ENCODE results near the gene FOXD2. TPM values are rescaled to one million over a fixed set of nuclear protein-coding genes. Genes with fewer than 3 reads are reported as not detected.

The FOXD2 gene
- total and polyA plus RNA-seq, 2 of the 4 experiments (the other 2 are of a cell fraction) = under 0.01 to 0.03 TPM

GRCh38 chr1:47468709-47469389 lies 31.0 kb downstream of the FOXD2 start:
- in situ Hi-C loops (cut with MboI; ENCODE audit: low sequenced_read_pairs) = no loop called here
- Histone ChIP-seq H2BK20ac (ENCODE audit: low read depth, low read length) (no peak overlapping the region), H2BK5ac (ENCODE audit: low read depth, low read length, poor library complexity, severe bottlenecking) (no peak overlapping the region), H2BK120ac (ENCODE audit: low read depth, low read length) (no peak overlapping the region), H3K18ac (ENCODE audit: low read depth, low read length) (no peak overlapping the region), H3K79me1 (ENCODE audit: low read depth in 1 of 2, low read length in 2 of 2) (no peaks in the 10 kb centered on the region), H3K4me1 (ENCODE audit: control insufficient read depth, insufficient read depth, low read length) (no peaks in the 10 kb centered on the region), H2AK9ac (replicated peaks; ENCODE audit: low read depth, low read length, poor library complexity) (no peak overlapping the region), H4K20me1 (ENCODE audit: insufficient read depth, low read length) (no peaks in the 10 kb centered on the region), H3K27ac (ENCODE audit: insufficient read depth, low read length) (no peak overlapping the region), H3K4ac (ENCODE audit: low read depth, low read length) (no peak overlapping the region), H3K9me1 (ENCODE audit: insufficient read depth, low read length) (no peaks in the 10 kb centered on the region), H4K91ac (ENCODE audit: insufficient read depth, low read depth, low read length) (no peak overlapping the region), H3K36me3 (ENCODE audit: control insufficient read depth, insufficient read depth, low read length) (no peaks in the 10 kb centered on the region), H3K14ac (replicated peaks; ENCODE audit: low read depth, low read length) (no peak overlapping the region), H3K56ac (ENCODE audit: extremely low read depth, insufficient read depth, low read length) (no peak overlapping the region), H2AK5ac (ENCODE audit: low read depth, low read length) (no peak overlapping the region), H2AFZ (replicated peaks; ENCODE audit: low read length, poor library complexity) (no peak overlapping the region), H4K8ac (ENCODE audit: low read depth in 2 of 2, low read length in 2 of 2) (no peak overlapping the region), H4K5ac (ENCODE audit: low read depth, low read length) (no peak overlapping the region), H2BK15ac (ENCODE audit: low read depth, low read length) (no peak overlapping the region), H3K9me3 (ENCODE audit: control insufficient read depth, insufficient read depth, low read length) (no peaks in the 10 kb centered on the region), H3K4me2 (ENCODE audit: low read depth, low read length) (no peak overlapping the region), H3K4me3 (ENCODE audit: insufficient read depth, low read depth, low read length) (no peak overlapping the region), H3K27me3 (ENCODE audit: control insufficient read depth, insufficient read depth, low read length) (peaks cover 2% of the 10 kb centered on the region; the same call in 1 of the 2 replicates), H3K23ac (ENCODE audit: low read depth, low read length) (no peak overlapping the region), H3K9ac (ENCODE audit: low read depth, low read length) (no peak overlapping the region)
- BruUV-seq (replicated peaks) = no TSS peak
- DNase-seq (no peak), ATAC-seq (ENCODE audit: low read depth) (no peak)
- TF ChIP-seq SMC3 (IDR thresholded peaks at IDR 0.05; ENCODE audit: low read depth, low read length) = no peak
- TF ChIP-seq RFX5 (IDR thresholded peaks at IDR 0.05; ENCODE audit: low read depth, low read length) = no peak
- no peak for TF ChIP-seq CHD1 (IDR thresholded peaks at IDR 0.05; ENCODE audit: low read depth, low read length)
- no peak for TF ChIP-seq CTCF (conservative IDR thresholded peaks at IDR 0.05; ENCODE audit: low read depth, low read length)
- no peak for TF ChIP-seq MAZ (IDR thresholded peaks at IDR 0.05; ENCODE audit: borderline replicate concordance, low read depth, low read length)
- TF ChIP-seq NFE2L2 (IDR thresholded peaks at IDR 0.05; ENCODE audit: low read depth, low read length) = no peak
- TF ChIP-seq RAD21 (IDR thresholded peaks at IDR 0.05; ENCODE audit: low read length) = no peak
- no peak for TF ChIP-seq FOS (IDR thresholded peaks at IDR 0.05; ENCODE audit: low read depth, low read length)
- no peak for TF ChIP-seq USF2 (IDR thresholded peaks at IDR 0.05; ENCODE audit: low read depth, low read length)
- no peak for TF ChIP-seq RCOR1 (IDR thresholded peaks at IDR 0.05; ENCODE audit: insufficient replicate concordance, low read length)
- no peak for TF ChIP-seq CEBPB (IDR thresholded peaks at IDR 0.05; ENCODE audit: low read depth, low read length)
- ChIA-PET POLR2A (ENCODE audit: unreplicated experiment) (no interaction called here), CTCF (no interaction called here)
- 0% methylated on average over 2 of the region's 4 CpGs; no CpG with 5 or more reads in 1 of the 2 experiments for WGBS, 2 experiments (ENCODE audit: extremely low coverage in 2 of 2, insufficient read length in 1 of 2)
- intact Hi-C loops (cut with micrococcal nuclease) = no loop called here
- dilution Hi-C loops (cut with HindIII; ENCODE audit: low sequenced_read_pairs, unreplicated experiment) = no loop called here

All from IMR-90 (cell line).